K562 (cell line): ENCODE results near the gene DOCK4.

Experiments
- HDAC2 ChIP-seq: fragments of 450-650 bp; IDR thresholded peaks from 2 replicates; pipeline ENCODE4 v1.6.1; 2016; ENCODE audit warnings: mild to moderate bottlenecking
- HNRNPLL ChIP-seq: fragments of 200-400 bp; formaldehyde crosslinking; IDR thresholded peaks from 2 replicates; pipeline ENCODE4 v1.6.1; 2017; ENCODE audit warnings: low read length, low read depth, mild to moderate bottlenecking; ENCODE audit not compliant: poor library complexity, severe bottlenecking
- LCOR ChIP-seq: sonication (generic); formaldehyde crosslinking; IDR thresholded peaks from 2 replicates; pipeline ENCODE4 v1.8.0; 2022; ENCODE audit warnings: mild to moderate bottlenecking, missing genetic modification reagents
- MEF2A ChIP-seq: IDR thresholded peaks from 2 replicates; pipeline ENCODE4 v1.6.1; 2011; ENCODE audit warnings: low read depth, mild to moderate bottlenecking, low read length, moderate library complexity; ENCODE audit not compliant: control insufficient read depth
- POLR2A ChIP-seq: fragments of 450-650 bp; conservative IDR thresholded peaks from 2 replicates; pipeline ENCODE4 v1.6.1; 2016
- POLR2AphosphoS5 ChIP-seq: IDR thresholded peaks from 2 replicates; pipeline ENCODE4 v1.6.1; 2011; ENCODE audit warnings: mild to moderate bottlenecking, low read depth, low read length, moderate library complexity; ENCODE audit not compliant: control insufficient read depth, insufficient read depth
- ZKSCAN8 ChIP-seq: fragments of 200-800 bp; sonication (Bioruptor generic); IDR thresholded peaks from 2 replicates; pipeline ENCODE4 v1.6.1; 2016; ENCODE audit warnings: missing genetic modification characterization, missing compliant biosample characterization
- ZNF282 ChIP-seq: sonication (generic); formaldehyde crosslinking; IDR thresholded peaks from 2 replicates; pipeline ENCODE4 v1.8.1; 2023; ENCODE audit warnings: missing genetic modification reagents
- ZNF584 ChIP-seq: fragments of 200-800 bp; sonication (Bioruptor generic); IDR thresholded peaks from 2 replicates; pipeline ENCODE4 v1.6.1; 2016; ENCODE audit warnings: low read depth, mild to moderate bottlenecking, missing genetic modification characterization, missing compliant biosample characterization
- TF ChIP-seq, protein P1 (sequence below): IDR thresholded peaks from 2 replicates; pipeline ENCODE4 v1.6.1; 2016; ENCODE audit warnings: missing genetic modification characterization, missing compliant biosample characterization

DNA sequence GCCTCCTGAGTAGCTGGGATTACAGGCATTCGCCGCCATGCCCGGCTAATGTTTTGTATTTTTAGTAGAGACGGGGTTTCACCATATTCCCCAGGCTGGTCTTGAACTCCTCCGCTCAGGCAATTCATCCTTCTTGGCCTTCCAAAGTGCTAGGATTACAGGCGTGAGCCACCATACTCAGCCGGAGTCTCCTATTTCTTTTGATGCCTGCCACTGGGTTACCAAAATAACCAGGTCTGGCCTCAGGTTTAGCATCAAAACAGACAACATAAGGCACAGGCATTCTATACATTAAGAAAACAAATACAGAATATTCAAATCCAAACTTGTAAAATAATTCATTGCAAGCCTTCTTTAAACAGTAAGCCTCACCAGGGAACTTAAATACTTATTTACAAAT is 354.1 kb downstream of the DOCK4 start:
- no peak for TF ChIP-seq HDAC2
- TF ChIP-seq POLR2A: no peak
- TF ChIP-seq ZKSCAN8 (CRISPR knock-in tag): no peak
- no peak for TF ChIP-seq ZNF282 (CRISPR knock-in tag)
- TF ChIP-seq MEF2A: no peak
- TF ChIP-seq, protein P1, sequence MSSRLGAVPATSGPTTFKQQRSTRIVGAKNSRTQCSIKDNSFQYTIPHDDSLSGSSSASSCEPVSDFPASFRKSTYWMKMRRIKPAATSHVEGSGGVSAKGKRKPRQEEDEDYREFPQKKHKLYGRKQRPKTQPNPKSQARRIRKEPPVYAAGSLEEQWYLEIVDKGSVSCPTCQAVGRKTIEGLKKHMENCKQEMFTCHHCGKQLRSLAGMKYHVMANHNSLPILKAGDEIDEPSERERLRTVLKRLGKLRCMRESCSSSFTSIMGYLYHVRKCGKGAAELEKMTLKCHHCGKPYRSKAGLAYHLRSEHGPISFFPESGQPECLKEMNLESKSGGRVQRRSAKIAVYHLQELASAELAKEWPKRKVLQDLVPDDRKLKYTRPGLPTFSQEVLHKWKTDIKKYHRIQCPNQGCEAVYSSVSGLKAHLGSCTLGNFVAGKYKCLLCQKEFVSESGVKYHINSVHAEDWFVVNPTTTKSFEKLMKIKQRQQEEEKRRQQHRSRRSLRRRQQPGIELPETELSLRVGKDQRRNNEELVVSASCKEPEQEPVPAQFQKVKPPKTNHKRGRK (tag): no peak
- TF ChIP-seq ZNF584 (CRISPR knock-in tag): no peak
- no peak for TF ChIP-seq HNRNPLL
- no peak for TF ChIP-seq LCOR (CRISPR knock-in tag)
- no peak for TF ChIP-seq POLR2AphosphoS5
